Spleen (tissue), 11 donors: ENCODE results near the gene CHMP1B. TPM values are rescaled to one million over a fixed set of nuclear protein-coding genes. Genes with fewer than 3 reads are reported as not detected.

Experiments
- DNase-seq: peaks from one replicate; pipeline ENCODE4 v3.0.0-alpha.2; 2020
- H3K27ac ChIP-seq, 8 donors: fragments of 200-600 bp; sonication (generic) in 7 of 8; 1 replicate in 4 of 8; 2 replicates in 4 of 8; pipeline versions ENCODE4 v1.5.0 to v1.8.0; 2016 to 2021; ENCODE audit warnings: inconsistent platforms in 4 of 8, mild to moderate bottlenecking in 4 of 8, moderate library complexity in 1 of 8
- H3K27me3 ChIP-seq, 7 donors: fragments of 200-600 bp; sonication (generic) in 6 of 7; replicated peaks in 1 of 7; 1 replicate in 4 of 7; 2 replicates in 3 of 7; pipeline versions ENCODE4 v1.5.0 to v1.8.0; 2016 to 2021; ENCODE audit warnings: inconsistent platforms in 3 of 7, mild to moderate bottlenecking in 1 of 7
- H3K36me3 ChIP-seq, 6 donors: fragments of 200-600 bp; sonication (generic) in 5 of 6; 1 replicate in 4 of 6; 2 replicates in 2 of 6; pipeline versions ENCODE4 v1.5.0 to v1.8.0; 2016 to 2021; ENCODE audit warnings: inconsistent platforms in 2 of 6
- H3K4me1 ChIP-seq, 6 donors: fragments of 200-600 bp; sonication (generic) in 5 of 6; 1 replicate in 3 of 6; 2 replicates in 3 of 6; pipeline versions ENCODE4 v1.5.0 to v1.8.0; 2016 to 2021; ENCODE audit warnings: inconsistent platforms in 3 of 6
- H3K4me3 ChIP-seq, 8 donors: fragments of 200-600 bp; sonication (generic) in 7 of 8; 1 replicate in 4 of 8; 2 replicates in 4 of 8; pipeline versions ENCODE4 v1.5.0 to v1.8.0; 2016 to 2021; ENCODE audit warnings: inconsistent platforms in 4 of 8, mild to moderate bottlenecking in 4 of 8, moderate library complexity in 2 of 8
- H3K9me3 ChIP-seq, 8 donors: fragments of 200-600 bp; sonication (generic) in 7 of 8; 1 replicate in 4 of 8; 2 replicates in 4 of 8; pipeline versions ENCODE4 v1.5.0 to v1.8.0; 2016 to 2021; ENCODE audit warnings: inconsistent platforms in 4 of 8
- POLR2A ChIP-seq, 3 donors: fragments of 450-650 bp; IDR thresholded peaks; one replicate each; pipeline ENCODE4 v1.5.1; 2017; ENCODE audit warnings: antibody characterized with exemption in 3 of 3, mild to moderate bottlenecking in 1 of 3
- POLR2AphosphoS5 ChIP-seq, 3 donors: sonication (generic); formaldehyde crosslinking; IDR thresholded peaks; one replicate each; pipeline ENCODE4 v1.5.1; 2017; ENCODE audit warnings: antibody characterized with exemption in 3 of 3
- WGBS, 5 donors: extraction: QIAGEN DNeasy Blood & Tissue Kit in 3 of 5; methylation state at CpG; one replicate each; pipeline versions ENCODE4 v1.1.5 to v1.1.7; 2013 to 2018; 5-methylcytosine and 5-hydroxymethylcytosine counted together
- intact Hi-C: fragments of 100-400 bp; cut with DNase I; formaldehyde crosslinking; loops from one replicate; pipeline ENCODE4 v1.15.0; 2023; ENCODE audit warnings: low total_unique reads
- polyA plus RNA-seq, 3 donors: library from polyadenylated mRNA; stranded (reverse); fragments of 200-250 nt; gene quantifications; one replicate each; pipeline ENCODE4 v1.2.1, GENCODE V29; 2013
- total RNA-seq, 7 donors: library from RNA; depleted of rRNA in 3 of 7; stranded (reverse); fragments of >200 nt in 3 of 7; fragmentation: NEBNext Ultra II Directional in 4 of 7; extraction: Animal tissue kit (Norgen Biotek cat#: 25700) in 4 of 7; gene quantifications; one replicate each; pipeline versions ENCODE4 v1.1.0 to v1.2.1, GENCODE V29; 2016 to 2021
- TF ChIP-seq, protein P1 (sequence below), 11 experiments: fragments of 200-600 bp in 7 of 11; fragments of 450-650 bp in 4 of 11; sonication (generic) in 4 of 11; IDR thresholded peaks in 8 of 11; conservative IDR thresholded peaks in 3 of 11; 1 replicate in 7 of 11; 2 replicates in 4 of 11; pipeline versions ENCODE4 v1.4.0 to v1.8.0; 2016 to 2021; ENCODE audit warnings: antibody characterized with exemption in 11 of 11, inconsistent platforms in 4 of 11, mild to moderate bottlenecking in 1 of 11
- donor health status: healthy with polysubstance abuse.
- donor health status: DM: no; HTN: no; CAD: no; lungs with moderate emphysema.
- donor health status: DM: no; HTN: no; CAD: no.
- donor health status: Bipolar disorder and iron deficiency.
- donor health status: healthy.
- donor health status: DM: no; HTN: no; CAD: no.
- donor health status: DM: yes; HTN: yes; CAD: no.

The CHMP1B gene
- total and polyA plus RNA-seq, 10 donors, result 33.1 to 58.0 (median 38.7) TPM

DNA sequence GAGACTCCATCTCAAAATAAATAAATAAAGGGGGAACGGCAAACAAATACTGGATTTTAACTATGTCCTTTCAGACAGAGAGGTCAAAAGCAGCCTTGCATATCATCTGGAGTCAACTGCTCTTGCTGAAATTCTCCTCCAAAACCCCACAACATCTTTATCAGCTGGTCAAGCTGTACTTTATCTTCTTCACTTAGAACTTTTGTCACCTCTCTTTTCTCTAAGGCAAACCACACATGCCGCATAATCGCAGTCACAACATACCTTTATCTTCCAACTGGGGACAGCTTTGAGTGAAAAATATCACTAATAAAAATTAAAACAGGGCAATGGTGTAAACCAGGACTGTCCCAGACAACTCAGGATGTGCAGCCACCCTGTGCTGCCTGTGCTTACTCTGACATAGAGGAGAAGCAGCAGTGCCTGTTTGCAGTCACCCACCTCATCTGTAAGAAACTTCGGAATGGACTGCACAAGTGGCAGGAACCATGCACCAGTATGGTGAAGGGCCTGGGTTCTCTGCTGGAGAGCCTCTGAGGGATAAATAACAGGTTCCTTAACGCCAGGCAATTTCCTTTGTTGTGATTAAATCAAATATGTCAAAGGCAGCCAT, 50.7 kb downstream of the CHMP1B start:
- WGBS, 5 donors, result 87 to 92% (median 92%) methylated on average over 5 of the region's 5 CpGs
- Histone ChIP-seq H3K4me3 (no peak overlapping the region), H3K27ac (no peak overlapping the region), H3K4me1 (peaks cover 2 to 37% (median 9%) of the 10 kb centered on the region in 6 donors), H3K27me3 (no peaks in the 10 kb centered on the region), H3K36me3 (peaks cover 0 to 90% (median 21%) of the 10 kb centered on the region in 6 donors), H3K9me3 (no peaks in the 10 kb centered on the region)
- TF ChIP-seq, protein P1, sequence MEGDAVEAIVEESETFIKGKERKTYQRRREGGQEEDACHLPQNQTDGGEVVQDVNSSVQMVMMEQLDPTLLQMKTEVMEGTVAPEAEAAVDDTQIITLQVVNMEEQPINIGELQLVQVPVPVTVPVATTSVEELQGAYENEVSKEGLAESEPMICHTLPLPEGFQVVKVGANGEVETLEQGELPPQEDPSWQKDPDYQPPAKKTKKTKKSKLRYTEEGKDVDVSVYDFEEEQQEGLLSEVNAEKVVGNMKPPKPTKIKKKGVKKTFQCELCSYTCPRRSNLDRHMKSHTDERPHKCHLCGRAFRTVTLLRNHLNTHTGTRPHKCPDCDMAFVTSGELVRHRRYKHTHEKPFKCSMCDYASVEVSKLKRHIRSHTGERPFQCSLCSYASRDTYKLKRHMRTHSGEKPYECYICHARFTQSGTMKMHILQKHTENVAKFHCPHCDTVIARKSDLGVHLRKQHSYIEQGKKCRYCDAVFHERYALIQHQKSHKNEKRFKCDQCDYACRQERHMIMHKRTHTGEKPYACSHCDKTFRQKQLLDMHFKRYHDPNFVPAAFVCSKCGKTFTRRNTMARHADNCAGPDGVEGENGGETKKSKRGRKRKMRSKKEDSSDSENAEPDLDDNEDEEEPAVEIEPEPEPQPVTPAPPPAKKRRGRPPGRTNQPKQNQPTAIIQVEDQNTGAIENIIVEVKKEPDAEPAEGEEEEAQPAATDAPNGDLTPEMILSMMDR (IDR thresholded peaks at IDR 0.05 in 8 of 11, conservative IDR thresholded peaks at IDR 0.05 in 3 of 11), result no peak
- no peak for TF ChIP-seq POLR2AphosphoS5 (IDR thresholded peaks at IDR 0.05)
- TF ChIP-seq POLR2A (IDR thresholded peaks at IDR 0.05), result no peak
- intact Hi-C loops, result no loop called here
- no peak for DNase-seq

DNA sequence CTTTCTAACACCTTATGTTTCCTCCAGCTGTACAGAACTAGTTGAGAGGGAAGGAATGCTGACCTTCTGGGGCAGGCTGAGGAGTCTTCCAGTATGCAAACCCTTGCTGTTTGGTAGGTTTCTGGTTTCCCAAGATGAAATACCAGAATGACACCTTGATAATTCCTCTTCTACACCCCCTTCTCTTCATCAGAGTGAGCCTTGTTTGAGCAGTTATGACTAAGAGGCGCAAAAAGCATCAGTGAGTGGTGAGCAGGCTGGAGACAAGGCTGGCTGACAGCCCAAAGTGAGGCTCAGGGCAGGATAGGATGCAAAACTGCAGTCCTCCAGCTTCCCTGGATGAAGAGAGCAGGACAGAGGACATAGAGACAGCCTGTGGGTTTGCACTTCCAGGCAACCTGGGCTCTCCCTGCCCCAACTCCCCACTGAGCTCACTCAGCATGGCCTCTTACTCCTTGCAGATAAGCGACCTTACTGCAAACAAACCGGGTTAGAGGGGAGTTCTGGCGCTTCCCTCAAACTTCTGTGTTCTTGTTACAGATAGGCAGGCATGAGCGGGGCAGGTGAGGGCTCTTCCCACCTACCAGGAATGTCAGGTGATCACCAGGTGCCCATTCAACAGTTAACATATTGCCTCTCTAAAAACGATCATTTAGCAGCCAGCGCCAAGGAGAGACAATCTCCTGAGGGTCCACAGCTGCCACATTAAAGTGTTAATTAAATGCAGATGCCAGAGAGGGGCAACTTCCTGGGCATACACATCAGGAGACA, 51.5 kb downstream of the CHMP1B start:
- no peak overlapping the region for H3K27ac ChIP-seq
- no peaks in the 10 kb centered on the region for H3K27me3 ChIP-seq
- H3K4me1 ChIP-seq, result peaks cover 10 to 45% (median 17%) of the 10 kb centered on the region in 6 donors
- intact Hi-C loops, result no loop called here
- no peak for DNase-seq
- TF ChIP-seq POLR2AphosphoS5 (IDR thresholded peaks at IDR 0.05) (no peak), POLR2A (IDR thresholded peaks at IDR 0.05) (no peak)
- TF ChIP-seq, protein P1 (IDR thresholded peaks at IDR 0.05 in 8 of 11, conservative IDR thresholded peaks at IDR 0.05 in 3 of 11), result no peak
- 73 to 90% (median 85%) methylated on average over 7 of the region's 7 CpGs for WGBS, 5 donors
- H3K36me3 ChIP-seq, result peaks cover 0 to 83% (median 21%) of the 10 kb centered on the region in 6 donors
- no peaks in the 10 kb centered on the region for H3K9me3 ChIP-seq
- no peak overlapping the region for H3K4me3 ChIP-seq

Other genes with a start within 250 kb of the CHMP1B start
- not detected for gene SLC35G4, start 241.8 kb upstream of the CHMP1B start, total RNA-seq
- gene SLC35G4, start 241.8 kb upstream of the CHMP1B start, polyA plus RNA-seq, result not detected
- gene GNAL, start 162.1 kb upstream of the CHMP1B start, total RNA-seq, result 1 to 10 TPM; 1.6 to 5.7 (median 3.4) TPM
- 1 to 10 TPM in 2 of 3 donors, under 1 TPM in 1; 0.74 to 1.3 (median 1.2) TPM for gene GNAL, start 162.1 kb upstream of the CHMP1B start, polyA plus RNA-seq
- gene MPPE1, start 56.9 kb downstream of the CHMP1B start, total RNA-seq, result 10 to 100 TPM; 44.9 to 89.9 (median 57.3) TPM
- gene MPPE1, start 56.9 kb downstream of the CHMP1B start, polyA plus RNA-seq, result 10 to 100 TPM; 29.7 to 46.6 (median 29.7) TPM
- 10 to 100 TPM; 16.6 to 60.7 (median 44.4) TPM for gene IMPA2, start 130.1 kb downstream of the CHMP1B start, total RNA-seq
- gene IMPA2, start 130.1 kb downstream of the CHMP1B start, polyA plus RNA-seq, result 10 to 100 TPM; 11.1 to 27.7 (median 16.4) TPM
- not detected for gene ANKRD62, start 242.4 kb downstream of the CHMP1B start, total RNA-seq
- gene ANKRD62, start 242.4 kb downstream of the CHMP1B start, polyA plus RNA-seq, result not detected